ENCODE data around the gene MTMR4. TPM values are rescaled to one million over a fixed set of nuclear protein-coding genes. Genes with fewer than 3 reads are reported as not detected.
"Not testable (repeated sequence)": the region's sequence is repeated elsewhere in the genome, so short reads cannot be mapped to it uniquely, and the experiment has no call there.

Gene MTMR4
- total RNA-seq, 1 donor from 2014 or later: 89.3 TPM

GRCh38 chr17:58503866-58504265 lies 10.6 kb downstream of the MTMR4 start:
- no peaks in the 10 kb centered on the region for H3K9me3 Mint-ChIP-seq (ENCODE audit: low read depth)
- H3K36me3 Mint-ChIP-seq (ENCODE audit: insufficient read depth): peaks cover 26% of the 10 kb centered on the region
- no peak overlapping the region for H3K4me3 Mint-ChIP-seq (ENCODE audit: low read depth)
- no peak for DNase-seq (ENCODE audit: low spot score, unreplicated experiment)
- no peaks in the 10 kb centered on the region for H3K27me3 Mint-ChIP-seq
- no peaks in the 10 kb centered on the region for H3K4me1 Mint-ChIP-seq (ENCODE audit: low read depth)
- no peak for TF ChIP-seq CTCF (IDR thresholded peaks at IDR 0.05; ENCODE audit: unreplicated experiment)
- H3K27ac Mint-ChIP-seq: no peak overlapping the region

- not testable (repeated sequence) for H3K27me3 Mint-ChIP-seq; H3K27ac Mint-ChIP-seq; DNase-seq (ENCODE audit: low spot score, unreplicated experiment); H3K9me3 Mint-ChIP-seq (ENCODE audit: low read depth); H3K4me1 Mint-ChIP-seq (ENCODE audit: low read depth); H3K4me3 Mint-ChIP-seq (ENCODE audit: low read depth)
- H3K36me3 Mint-ChIP-seq (ENCODE audit: insufficient read depth): peaks cover 30% of the 10 kb centered on the region
Measured at GRCh38 chr17:58503134-58503533, 11.3 kb downstream of the MTMR4 start.

- no peak overlapping the region for H3K4me3 Mint-ChIP-seq (ENCODE audit: low read depth)
- no peaks in the 10 kb centered on the region for H3K9me3 Mint-ChIP-seq (ENCODE audit: low read depth)
- TF ChIP-seq CTCF (IDR thresholded peaks at IDR 0.05; ENCODE audit: unreplicated experiment): no peak
- no peak for DNase-seq (ENCODE audit: low spot score, unreplicated experiment)
- peaks cover 28% of the 10 kb centered on the region for H3K36me3 Mint-ChIP-seq (ENCODE audit: insufficient read depth)
- no peak overlapping the region for H3K27ac Mint-ChIP-seq
- H3K4me1 Mint-ChIP-seq (ENCODE audit: low read depth): no peaks in the 10 kb centered on the region
- H3K27me3 Mint-ChIP-seq: no peaks in the 10 kb centered on the region
Measured at GRCh38 chr17:58501451-58501850, 13.0 kb downstream of the MTMR4 start.

- H3K27ac Mint-ChIP-seq: no peak overlapping the region
- H3K4me3 Mint-ChIP-seq (ENCODE audit: low read depth): no peak overlapping the region
- H3K4me1 Mint-ChIP-seq (ENCODE audit: low read depth): no peaks in the 10 kb centered on the region
- no peak for DNase-seq (ENCODE audit: low spot score, unreplicated experiment)
- H3K36me3 Mint-ChIP-seq (ENCODE audit: insufficient read depth): peaks cover 28% of the 10 kb centered on the region
- no peak for TF ChIP-seq CTCF (IDR thresholded peaks at IDR 0.05; ENCODE audit: unreplicated experiment)
- H3K9me3 Mint-ChIP-seq (ENCODE audit: low read depth): no peaks in the 10 kb centered on the region
- no peaks in the 10 kb centered on the region for H3K27me3 Mint-ChIP-seq
Measured at GRCh38 chr17:58498177-58498828, 16.1 kb downstream of the MTMR4 start.

GRCh38 chr17:58493506-58493905 lies 20.9 kb downstream of the MTMR4 start:
- Mint-ChIP-seq H3K4me3 (ENCODE audit: low read depth) (no peak overlapping the region), H3K27me3 (no peaks in the 10 kb centered on the region), H3K9me3 (ENCODE audit: low read depth) (no peaks in the 10 kb centered on the region), H3K27ac (no peak overlapping the region), H3K36me3 (ENCODE audit: insufficient read depth) (peaks cover 37% of the 10 kb centered on the region), H3K4me1 (ENCODE audit: low read depth) (no peaks in the 10 kb centered on the region)
- DNase-seq (ENCODE audit: low spot score, unreplicated experiment): no peak
- TF ChIP-seq CTCF (IDR thresholded peaks at IDR 0.05; ENCODE audit: unreplicated experiment): no peak
